Immature natural killer cell (primary cell): ENCODE measurements around the gene KCTD17. TPM values are rescaled to one million over a fixed set of nuclear protein-coding genes. Genes with fewer than 3 reads are reported as not detected.

ENCODE experiments used
- DNase-seq, 3 donors: peaks; one replicate each; pipeline ENCODE4 v3.0.0; 2022; ENCODE audit warnings: mixed read lengths in 1 of 3
- H3K27ac Mint-ChIP-seq, 6 donors: one replicate each; pipeline ENCODE4 v1.8.0; 2020; ENCODE audit warnings: mixed read lengths in 6 of 6, mild to moderate bottlenecking in 5 of 6, inconsistent platforms in 4 of 6, moderate library complexity in 3 of 6
- H3K27me3 Mint-ChIP-seq, 3 donors: one replicate each; pipeline ENCODE4 v1.8.0; 2020 to 2021; ENCODE audit warnings: low read depth in 3 of 3, mild to moderate bottlenecking in 3 of 3, mixed read lengths in 3 of 3, moderate library complexity in 3 of 3, inconsistent platforms in 1 of 3
- H3K36me3 Mint-ChIP-seq, 3 donors: one replicate each; pipeline ENCODE4 v1.8.0; 2020; ENCODE audit warnings: mixed read lengths in 3 of 3, inconsistent platforms in 2 of 3, mild to moderate bottlenecking in 2 of 3
- H3K4me1 Mint-ChIP-seq, 2 donors: one replicate each; pipeline ENCODE4 v1.8.0; 2020; ENCODE audit warnings: inconsistent platforms in 2 of 2, mild to moderate bottlenecking in 2 of 2, mixed read lengths in 2 of 2, moderate library complexity in 1 of 2
- H3K4me3 Mint-ChIP-seq, 5 donors: one replicate each; pipeline ENCODE4 v1.8.0; 2020; ENCODE audit warnings: mild to moderate bottlenecking in 5 of 5, mixed read lengths in 5 of 5, inconsistent platforms in 3 of 5, moderate library complexity in 3 of 5
- H3K9me3 Mint-ChIP-seq, 6 donors: one replicate each; pipeline ENCODE4 v1.8.0; 2020; ENCODE audit warnings: mild to moderate bottlenecking in 6 of 6, mixed read lengths in 6 of 6, inconsistent platforms in 4 of 6, moderate library complexity in 3 of 6
- polyA plus RNA-seq, 3 donors: library from polyadenylated mRNA; unstranded; fragments of 300-500 nt; fragmentation: Illumina TruSeq; gene quantifications; one replicate each; pipeline ENCODE4 v1.2.3, GENCODE V29; 2021

Gene KCTD17
- polyA plus RNA-seq, 3 donors from 2014 or later = 10.7 to 16.1 (median 14.3) TPM

- peaks cover 0 to 3% (median 0%) of the 10 kb centered on the region in 3 donors for H3K27me3 Mint-ChIP-seq
- H3K36me3 Mint-ChIP-seq = peaks cover 0 to 7% (median 5%) of the 10 kb centered on the region in 3 donors
- H3K9me3 Mint-ChIP-seq = no peaks in the 10 kb centered on the region
- DNase-seq = no peak
- no peak overlapping the region for H3K4me3 Mint-ChIP-seq
- peaks cover 20 to 23% of the 10 kb centered on the region in 2 donors for H3K4me1 Mint-ChIP-seq
- no peak overlapping the region for H3K27ac Mint-ChIP-seq
Measured at GRCh38 chr22:37024339-37025157, 27.0 kb upstream of the KCTD17 start.

DNA sequence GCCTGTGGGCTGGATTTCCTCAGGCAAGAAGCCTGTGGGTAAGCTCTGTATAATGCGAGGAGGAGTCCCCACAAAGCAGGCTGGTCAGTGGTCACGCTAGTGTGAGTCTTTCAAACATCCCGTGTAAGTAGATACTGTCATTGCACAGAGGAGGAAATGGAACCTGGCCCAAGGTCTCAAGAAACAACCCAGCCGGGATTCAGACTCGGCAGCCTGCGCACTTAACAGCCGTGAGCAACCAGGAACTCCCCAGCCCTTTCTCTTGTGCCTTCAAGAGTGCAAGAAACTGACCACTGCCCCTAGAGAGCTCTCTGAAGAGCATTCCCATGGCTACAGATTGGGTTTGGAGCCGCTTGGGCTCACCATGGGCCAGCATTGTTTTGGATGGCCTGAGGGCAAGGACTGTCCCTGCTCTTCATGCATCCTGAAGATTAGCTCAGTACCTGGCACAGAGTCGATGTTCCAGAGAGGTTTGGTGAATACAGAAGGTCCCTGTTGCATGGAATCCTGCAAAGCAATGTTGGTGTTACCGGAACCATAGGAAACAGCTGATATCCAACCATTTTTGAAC is 26.0 kb upstream of the KCTD17 start:
- Mint-ChIP-seq H3K36me3 (peaks cover 0 to 7% (median 5%) of the 10 kb centered on the region in 3 donors), H3K27ac (no peak overlapping the region), H3K4me3 (no peak overlapping the region), H3K27me3 (peaks cover 0 to 3% (median 0%) of the 10 kb centered on the region in 3 donors), H3K9me3 (no peaks in the 10 kb centered on the region), H3K4me1 (peaks cover 12 to 15% of the 10 kb centered on the region in 2 donors)
- no peak for DNase-seq

- Mint-ChIP-seq H3K36me3 (peaks cover 0 to 7% (median 5%) of the 10 kb centered on the region in 3 donors), H3K27ac (no peak overlapping the region), H3K4me3 (no peak overlapping the region), H3K9me3 (no peaks in the 10 kb centered on the region), H3K27me3 (peaks cover 0 to 3% (median 1%) of the 10 kb centered on the region in 3 donors), H3K4me1 (peaks cover 8 to 9% of the 10 kb centered on the region in 2 donors)
- DNase-seq = no peak
Measured at GRCh38 chr22:37026325-37026724, 25.2 kb upstream of the KCTD17 start.

GRCh38 chr22:37027556-37027955 is 24.0 kb upstream of the KCTD17 start:
- H3K27me3 Mint-ChIP-seq = peaks cover 0 to 3% (median 2%) of the 10 kb centered on the region in 3 donors

DNA sequence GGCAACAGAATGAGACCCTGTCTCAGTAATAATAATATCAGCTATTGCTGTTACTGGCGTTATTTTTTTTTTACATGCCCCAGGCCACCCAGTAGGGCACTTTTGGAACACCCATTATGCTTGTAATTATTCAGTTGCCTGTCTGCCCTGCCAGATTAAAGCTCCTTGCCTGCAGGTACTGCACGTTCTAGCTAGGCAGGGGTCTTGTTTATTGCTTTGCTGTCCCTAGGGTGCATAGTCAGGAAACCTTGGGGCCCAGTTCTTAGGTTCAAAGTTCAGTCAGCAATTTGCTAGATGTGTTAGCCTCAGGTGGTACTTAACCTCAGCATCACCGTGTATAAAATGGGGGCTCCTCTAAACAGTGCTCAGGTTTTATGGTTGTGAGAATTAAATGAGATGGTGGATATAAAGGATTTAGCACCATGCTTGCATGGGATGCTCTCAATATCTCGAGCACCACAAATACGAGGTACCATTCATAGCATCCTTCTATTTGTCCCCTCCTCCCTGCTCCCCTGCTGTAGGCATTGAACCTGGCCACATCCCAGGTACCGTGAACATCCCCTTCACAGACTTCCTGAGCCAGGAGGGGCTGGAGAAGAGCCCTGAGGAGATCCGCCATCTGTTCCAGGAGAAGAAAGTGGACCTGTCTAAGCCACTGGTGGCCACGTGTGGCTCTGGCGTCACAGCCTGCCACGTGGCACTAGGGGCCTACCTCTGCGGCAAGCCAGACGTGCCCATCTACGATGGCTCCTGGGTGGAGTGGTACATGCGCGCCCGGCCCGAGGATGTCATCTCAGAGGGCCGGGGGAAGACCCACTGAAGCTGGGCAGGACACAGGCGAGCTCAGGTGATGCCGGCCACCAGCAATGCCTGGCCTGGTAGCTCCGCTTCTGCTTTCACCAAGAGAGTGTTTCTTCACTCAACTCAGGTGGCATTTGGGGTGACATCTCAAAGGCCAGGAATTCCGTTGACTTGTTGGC is 22.6 kb upstream of the KCTD17 start:
- Mint-ChIP-seq H3K4me3 (no peak overlapping the region), H3K4me1 (no peaks in the 10 kb centered on the region), H3K27ac (no peak overlapping the region), H3K9me3 (no peaks in the 10 kb centered on the region), H3K27me3 (peaks cover 0 to 3% (median 2%) of the 10 kb centered on the region in 3 donors), H3K36me3 (peaks cover 0 to 7% (median 5%) of the 10 kb centered on the region in 3 donors)
- DNase-seq = no peak

More at GRCh38 chr22:37027556-37027955, 24.0 kb upstream of the KCTD17 start:
- H3K27ac Mint-ChIP-seq = peak overlapping the region in 1 of 6 donors; percentile 46
- H3K36me3 Mint-ChIP-seq = peaks cover 0 to 7% (median 5%) of the 10 kb centered on the region in 3 donors
- no peaks in the 10 kb centered on the region for H3K9me3 Mint-ChIP-seq
- no peaks in the 10 kb centered on the region for H3K4me1 Mint-ChIP-seq
- no peak for DNase-seq
- no peak overlapping the region for H3K4me3 Mint-ChIP-seq

DNA sequence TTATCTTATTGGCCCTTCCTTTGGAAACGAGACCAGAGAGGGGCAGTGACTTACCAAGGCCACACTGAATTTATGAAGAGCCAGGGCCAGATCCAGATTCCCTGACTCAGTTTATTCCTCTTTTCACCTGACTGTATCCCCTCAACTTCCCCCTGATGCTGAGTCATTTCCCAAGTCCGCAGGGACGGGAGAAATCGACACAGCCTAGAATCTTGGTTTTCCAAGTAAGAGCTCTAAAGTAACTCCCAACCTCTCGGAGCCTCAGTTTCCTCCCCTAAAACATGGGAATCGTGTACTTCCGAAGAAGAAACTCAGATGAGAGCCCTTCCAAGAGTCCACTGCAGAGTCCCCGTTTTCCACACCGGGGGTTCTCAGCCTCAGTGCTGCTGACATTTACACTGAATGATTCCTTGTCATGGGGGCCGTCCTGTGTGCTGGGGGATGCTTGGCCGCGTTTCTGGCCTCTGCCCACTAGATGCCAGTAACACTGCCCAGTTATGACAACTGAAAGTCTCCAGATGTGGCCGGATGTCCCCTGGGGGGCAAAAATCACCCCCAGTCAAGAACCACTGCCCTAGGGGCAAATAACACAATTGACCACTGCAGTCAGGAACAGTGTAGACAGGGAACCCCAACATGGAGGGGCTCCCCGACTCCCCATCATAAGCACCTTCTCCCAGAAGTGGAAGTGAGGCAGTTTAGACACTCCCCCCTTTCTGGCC is 20.8 kb upstream of the KCTD17 start:
- H3K27me3 Mint-ChIP-seq = peaks cover 3% of the 10 kb centered on the region in 3 donors
- no peak overlapping the region for H3K4me3 Mint-ChIP-seq
- no peaks in the 10 kb centered on the region for H3K4me1 Mint-ChIP-seq
- H3K36me3 Mint-ChIP-seq = no peaks in the 10 kb centered on the region
- no peaks in the 10 kb centered on the region for H3K9me3 Mint-ChIP-seq
- H3K27ac Mint-ChIP-seq = no peak overlapping the region
- DNase-seq = no peak

DNA sequence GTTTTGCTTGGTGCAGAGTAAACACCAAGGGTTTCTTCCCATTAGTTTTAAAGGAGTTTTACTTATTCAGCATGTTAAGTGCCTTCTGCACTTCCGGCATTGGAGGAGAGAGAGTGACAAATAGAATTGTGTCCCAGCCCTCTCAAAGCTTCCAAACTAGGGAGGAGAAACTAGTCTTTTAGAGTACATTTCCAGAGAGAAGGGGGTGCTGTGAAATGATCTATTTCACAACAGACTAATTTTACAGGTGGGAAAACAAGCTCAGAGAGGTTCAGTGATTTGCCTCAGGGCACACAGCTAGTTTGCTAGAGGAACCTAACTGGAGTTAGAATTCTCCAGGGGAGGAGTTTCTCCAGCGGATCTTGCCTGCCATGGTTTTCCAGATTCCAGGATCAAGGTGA is 19.4 kb upstream of the KCTD17 start:
- Mint-ChIP-seq H3K4me3 (no peak overlapping the region), H3K27me3 (peaks cover 3% of the 10 kb centered on the region in 3 donors), H3K4me1 (no peaks in the 10 kb centered on the region), H3K27ac (no peak overlapping the region), H3K36me3 (no peaks in the 10 kb centered on the region), H3K9me3 (no peaks in the 10 kb centered on the region)
- DNase-seq = no peak

GRCh38 chr22:37032535-37033460 is 18.7 kb upstream of the KCTD17 start:
- DNase-seq = no peak
- H3K27me3 Mint-ChIP-seq = peaks cover 1 to 3% (median 3%) of the 10 kb centered on the region in 3 donors
- no peaks in the 10 kb centered on the region for H3K4me1 Mint-ChIP-seq
- H3K4me3 Mint-ChIP-seq = no peak overlapping the region
- no peaks in the 10 kb centered on the region for H3K9me3 Mint-ChIP-seq
- H3K27ac Mint-ChIP-seq = no peak overlapping the region
- no peaks in the 10 kb centered on the region for H3K36me3 Mint-ChIP-seq

DNA sequence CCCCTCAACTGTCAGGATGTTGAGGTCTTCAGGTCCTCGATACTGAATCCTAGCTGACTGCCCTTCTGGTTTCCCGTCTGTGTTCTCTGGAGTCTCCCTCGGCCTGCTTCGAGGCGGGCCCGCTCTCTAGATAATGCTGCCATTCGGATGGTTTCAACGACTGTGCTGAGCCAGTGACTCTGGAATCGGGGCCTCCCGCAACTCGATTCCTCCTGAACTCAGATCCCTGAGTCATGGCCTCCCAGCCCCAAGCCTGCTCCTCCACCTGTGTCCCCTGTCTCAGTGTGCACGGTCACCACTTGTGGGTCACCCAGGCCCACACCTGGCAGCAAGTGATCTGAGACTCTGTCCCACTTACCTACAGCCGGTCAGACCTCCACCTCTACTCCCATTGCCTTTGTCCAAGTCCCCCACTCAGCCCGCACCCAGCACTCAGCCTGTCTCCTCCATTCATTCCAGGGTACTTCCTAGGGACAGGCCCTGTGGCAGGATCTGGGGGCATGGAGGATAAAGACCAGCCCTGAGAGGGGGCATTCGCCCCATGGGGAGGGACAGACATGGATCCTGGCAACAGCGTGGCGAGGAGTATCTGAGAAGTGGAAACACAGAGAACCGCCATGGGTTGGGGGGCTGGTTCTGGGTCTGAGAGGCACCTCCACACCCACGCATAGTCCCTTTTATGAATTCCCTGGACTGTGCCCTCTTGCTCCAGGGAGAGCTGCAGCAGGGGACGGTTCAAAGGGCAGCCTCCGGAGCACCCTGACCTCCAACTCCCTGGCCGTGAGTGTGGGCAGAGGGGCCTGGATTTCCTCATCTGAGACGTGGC is 17.7 kb upstream of the KCTD17 start:
- H3K9me3 Mint-ChIP-seq = no peaks in the 10 kb centered on the region
- H3K4me3 Mint-ChIP-seq = no peak overlapping the region
- peaks cover 0 to 3% (median 3%) of the 10 kb centered on the region in 3 donors for H3K27me3 Mint-ChIP-seq
- no peak overlapping the region for H3K27ac Mint-ChIP-seq
- DNase-seq = no peak
- no peaks in the 10 kb centered on the region for H3K36me3 Mint-ChIP-seq
- no peaks in the 10 kb centered on the region for H3K4me1 Mint-ChIP-seq

- Mint-ChIP-seq H3K27me3 (peaks cover 2 to 6% (median 2%) of the 10 kb centered on the region in 3 donors), H3K36me3 (no peaks in the 10 kb centered on the region), H3K9me3 (no peaks in the 10 kb centered on the region), H3K27ac (no peak overlapping the region), H3K4me1 (no peaks in the 10 kb centered on the region), H3K4me3 (no peak overlapping the region)
- DNase-seq = no peak
Measured at GRCh38 chr22:37036655-37037377, 14.7 kb upstream of the KCTD17 start.

DNA sequence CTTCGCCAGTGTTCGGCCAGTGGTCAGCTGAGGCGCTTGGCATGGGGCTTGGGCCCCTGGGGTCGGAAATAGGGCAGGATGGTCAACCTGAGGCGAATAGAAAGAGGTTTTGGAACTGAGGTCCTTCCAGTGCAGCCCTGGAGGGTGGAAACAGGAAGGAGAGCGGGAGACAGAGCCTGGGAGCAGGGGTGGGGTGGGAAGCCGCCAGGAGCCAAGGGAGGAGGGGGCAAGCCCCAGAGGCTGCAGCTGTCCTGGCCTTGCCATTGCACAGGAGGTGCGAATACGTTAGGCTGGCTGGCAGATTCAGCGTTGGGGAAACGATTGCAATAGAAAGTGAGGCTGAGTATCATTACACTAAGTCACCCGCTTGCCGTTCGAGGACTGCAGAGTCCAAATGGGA is 13.9 kb upstream of the KCTD17 start:
- Mint-ChIP-seq H3K4me3 (no peak overlapping the region), H3K36me3 (no peaks in the 10 kb centered on the region), H3K4me1 (no peaks in the 10 kb centered on the region), H3K27ac (no peak overlapping the region), H3K9me3 (no peaks in the 10 kb centered on the region), H3K27me3 (peaks cover 2 to 8% (median 2%) of the 10 kb centered on the region in 3 donors)
- DNase-seq = no peak
